ENCODE data around the gene MYO5B.
"Not testable (repeated sequence)": the region's sequence is repeated elsewhere in the genome, so short reads cannot be mapped to it uniquely, and the experiment has no call there.

MYO5B gene

GRCh38 chr18:50099725-50100407 is 95.1 kb downstream of the MYO5B start:
- no peak for DNase-seq (ENCODE audit: low read depth)

- DNase-seq (ENCODE audit: low read depth), result no peak
These were observed 97.2 kb downstream of the MYO5B start for GRCh38 chr18:50097702-50098101.

GRCh38 chr18:50096766-50097435 is 98.0 kb downstream of the MYO5B start:
- DNase-seq (ENCODE audit: low read depth), result no peak

- DNase-seq (ENCODE audit: low read depth), result not testable (repeated sequence)
These were observed 100.2 kb downstream of the MYO5B start for GRCh38 chr18:50094786-50095185.

- no peak for DNase-seq (ENCODE audit: low read depth)
These were observed 100.7 kb downstream of the MYO5B start for GRCh38 chr18:50094221-50094773.

GRCh38 chr18:50093366-50094064 is 101.4 kb downstream of the MYO5B start:
- no peak for DNase-seq (ENCODE audit: low read depth)

GRCh38 chr18:50092245-50092805 is 102.6 kb downstream of the MYO5B start:
- DNase-seq (ENCODE audit: low read depth), result no peak

- no peak for DNase-seq (ENCODE audit: low read depth)
These were observed 103.3 kb downstream of the MYO5B start for GRCh38 chr18:50091509-50092244.

GRCh38 chr18:50090370-50091312 is 104.3 kb downstream of the MYO5B start:
- DNase-seq (ENCODE audit: low read depth), result no peak

- DNase-seq (ENCODE audit: low read depth), result no peak
These were observed 105.2 kb downstream of the MYO5B start for GRCh38 chr18:50089702-50090101.

GRCh38 chr18:50083708-50084107 is 111.2 kb downstream of the MYO5B start:
- DNase-seq (ENCODE audit: low read depth), result no peak

- DNase-seq (ENCODE audit: low read depth), result no peak
These were observed 113.9 kb downstream of the MYO5B start for GRCh38 chr18:50080932-50081560.

- no peak for DNase-seq (ENCODE audit: low read depth)
These were observed 114.6 kb downstream of the MYO5B start for GRCh38 chr18:50080316-50080715.

- DNase-seq (ENCODE audit: low read depth), result no peak
These were observed 115.2 kb downstream of the MYO5B start for GRCh38 chr18:50079571-50080295.

- no peak for DNase-seq (ENCODE audit: low read depth)
These were observed 118.7 kb downstream of the MYO5B start for GRCh38 chr18:50076277-50076676.

GRCh38 chr18:50075772-50076171 is 119.2 kb downstream of the MYO5B start:
- DNase-seq (ENCODE audit: low read depth), result no peak

GRCh38 chr18:50074404-50074803 is 120.5 kb downstream of the MYO5B start:
- DNase-seq (ENCODE audit: low read depth), result no peak

GRCh38 chr18:50073319-50073718 is 121.6 kb downstream of the MYO5B start:
- DNase-seq (ENCODE audit: low read depth), result no peak

- no peak for DNase-seq (ENCODE audit: low read depth)
These were observed 122.8 kb downstream of the MYO5B start for GRCh38 chr18:50072146-50072545.

- DNase-seq (ENCODE audit: low read depth), result no peak
These were observed 123.5 kb downstream of the MYO5B start for GRCh38 chr18:50071397-50071796.

Data from stimulated activated CD8-positive, alpha-beta memory T cell treated with anti-CD3 and anti-CD28 coated beads, Interleukin-4, amount 100 ng/mL, for 24 hours (primary cell).